ENCODE results near the gene ARRB2. TPM values are rescaled to one million over a fixed set of nuclear protein-coding genes. Genes with fewer than 3 reads are reported as not detected.

ARRB2 gene
- total RNA-seq, 1 experiment from 2014 or later = 12.6 TPM

- no peak for DNase-seq (ENCODE audit: low read depth)
These were observed 43.0 kb downstream of the ARRB2 start for GRCh38 chr17:4753392-4753791.

- no peak for DNase-seq (ENCODE audit: low read depth)
These were observed 49.4 kb downstream of the ARRB2 start for GRCh38 chr17:4759776-4760236.

GRCh38 chr17:4764595-4764994 lies 54.2 kb downstream of the ARRB2 start:
- no peak for DNase-seq (ENCODE audit: low read depth)

- no peak for DNase-seq (ENCODE audit: low read depth)
These were observed 55.8 kb downstream of the ARRB2 start for GRCh38 chr17:4766201-4766600.

- no peak for DNase-seq (ENCODE audit: low read depth)
These were observed 56.3 kb downstream of the ARRB2 start for GRCh38 chr17:4766723-4767122.

GRCh38 chr17:4768298-4768697 lies 57.9 kb downstream of the ARRB2 start:
- no peak for DNase-seq (ENCODE audit: low read depth)

- no peak for DNase-seq (ENCODE audit: low read depth)
These were observed 59.2 kb downstream of the ARRB2 start for GRCh38 chr17:4769628-4770027.

Other genes starting within 250 kb of the ARRB2 start
- gene SPNS2, start 211.8 kb upstream of the ARRB2 start, total RNA-seq (2014; rRNA removed) = 0.06 and 0.23 TPM in 2 replicates
- 58.8 and 69.1 TPM in 2 replicates for gene MYBBP1A, start 155.2 kb upstream of the ARRB2 start, total RNA-seq (2014; rRNA removed)
- gene GGT6, start 150.1 kb upstream of the ARRB2 start, total RNA-seq (2014; rRNA removed) = not detected in 2 replicates
- gene SMTNL2, start 126.1 kb upstream of the ARRB2 start, total RNA-seq (2014; rRNA removed) = not detected in 2 replicates
- not detected in 2 replicates for gene ALOX15, start 69.0 kb upstream of the ARRB2 start, total RNA-seq (2014; rRNA removed)
- gene PELP1, start 6.5 kb upstream of the ARRB2 start, total RNA-seq (2014; rRNA removed) = 19.0 and 22.4 TPM in 2 replicates
- gene MED11, start 20.8 kb downstream of the ARRB2 start, total RNA-seq (2014; rRNA removed) = 16.0 and 23.6 TPM in 2 replicates
- gene ZMYND15, start 29.2 kb downstream of the ARRB2 start, total RNA-seq (2014; rRNA removed) = 0.06 TPM in 1 of 2 replicates, not detected in the other
- gene CXCL16, start 29.3 kb downstream of the ARRB2 start, total RNA-seq (2014; rRNA removed) = 0.29 and 0.58 TPM in 2 replicates
- not detected in 2 replicates for gene TM4SF5, start 61.3 kb downstream of the ARRB2 start, total RNA-seq (2014; rRNA removed)
- gene VMO1, start 75.7 kb downstream of the ARRB2 start, total RNA-seq (2014; rRNA removed) = 0.17 and 0.38 TPM in 2 replicates
- not detected in 2 replicates for gene GLTPD2, start 78.3 kb downstream of the ARRB2 start, total RNA-seq (2014; rRNA removed)
- 165 and 204 TPM in 2 replicates for gene PSMB6, start 85.5 kb downstream of the ARRB2 start, total RNA-seq (2014; rRNA removed)
- 13.6 and 15.3 TPM in 2 replicates for gene PLD2, start 96.5 kb downstream of the ARRB2 start, total RNA-seq (2014; rRNA removed)
- 26.7 and 33.6 TPM in 2 replicates for gene MINK1, start 122.7 kb downstream of the ARRB2 start, total RNA-seq (2014; rRNA removed)
- under 0.01 and 0.06 TPM in 2 replicates for gene C17orf107, start 188.9 kb downstream of the ARRB2 start, total RNA-seq (2014; rRNA removed)
- gene CHRNE, start 192.5 kb downstream of the ARRB2 start, total RNA-seq (2014; rRNA removed) = 0.19 TPM in 1 of 2 replicates, not detected in the other
- gene GP1BA, start 221.6 kb downstream of the ARRB2 start, total RNA-seq (2014; rRNA removed) = not detected in 2 replicates
- 92.3 and 93.5 TPM in 2 replicates for gene SLC25A11, start 229.4 kb downstream of the ARRB2 start, total RNA-seq (2014; rRNA removed)
- gene RNF167, start 229.6 kb downstream of the ARRB2 start, total RNA-seq (2014; rRNA removed) = 34.4 and 38.2 TPM in 2 replicates
- 1,610 and 1,782 TPM in 2 replicates for gene PFN1, start 237.9 kb downstream of the ARRB2 start, total RNA-seq (2014; rRNA removed)
- 5.2 and 7.9 TPM in 2 replicates for gene ENO3, start 240.5 kb downstream of the ARRB2 start, total RNA-seq (2014; rRNA removed)